IMR-90 (cell line): ENCODE data around the gene RNPEPL1. TPM values are rescaled to one million over a fixed set of nuclear protein-coding genes. Genes with fewer than 3 reads are reported as not detected.

ENCODE experiments used
- ATAC-seq: fragments of 200-7000 bp; cut with Tn5 transposase; 2 replicates; pipeline ENCODE4 v1.9.1; 2020; ENCODE audit warnings: low read depth, mild to moderate bottlenecking, moderate library complexity
- BruUV-seq: library from RNA; stranded (reverse); fragments of 400-500 nt; replicated peaks from 2 replicates; lab custom pipeline; 2021; lab: Mats Ljungman, UMichigan
- CTCF ChIA-PET: fragments of 300-600 bp; formaldehyde crosslinking; extraction: SDS; loops from one replicate; lab custom pipeline; 2021; ENCODE audit warnings: antibody characterized with exemption; lab: Yijun Ruan, JAX
- POLR2A ChIA-PET: fragments of 300-600 bp; sonication (Branson Sonifier 250); formaldehyde crosslinking; loops from one replicate; lab custom pipeline; 2022; ENCODE audit warnings: antibody characterized with exemption; ENCODE audit not compliant: unreplicated experiment; lab: Charles Lee
- DNase-seq: peaks from one replicate; pipeline ENCODE4 v3.0.0; 2013
- H2AFZ ChIP-seq: replicated peaks from 2 replicates; pipeline ENCODE3; 2013; ENCODE audit warnings: low read length, mild to moderate bottlenecking; ENCODE audit not compliant: poor library complexity
- H2AK5ac ChIP-seq: 2 replicates; pipeline ENCODE4 v1.6.1; 2013; ENCODE audit warnings: low read depth, low read length, inconsistent platforms
- H2AK9ac ChIP-seq: replicated peaks from 2 replicates; pipeline ENCODE3; 2013; ENCODE audit warnings: mild to moderate bottlenecking, low read depth, low read length, moderate library complexity; ENCODE audit not compliant: poor library complexity
- H2BK120ac ChIP-seq: 2 replicates; pipeline ENCODE4 v1.6.1; 2013; ENCODE audit warnings: low read depth, low read length, inconsistent platforms
- H2BK15ac ChIP-seq: 3 replicates; pipeline ENCODE4 v1.6.1; 2013; ENCODE audit warnings: low read depth, low read length, inconsistent platforms
- H2BK20ac ChIP-seq: 2 replicates; pipeline ENCODE4 v1.6.1; 2013; ENCODE audit warnings: low read depth, mild to moderate bottlenecking, inconsistent platforms, low read length, moderate library complexity
- H2BK5ac ChIP-seq: 2 replicates; pipeline ENCODE4 v1.6.1; 2013; ENCODE audit warnings: mild to moderate bottlenecking, low read depth, low read length, inconsistent platforms; ENCODE audit not compliant: poor library complexity, severe bottlenecking
- H3K14ac ChIP-seq: replicated peaks from 2 replicates; pipeline ENCODE4 v1.6.1; 2013; ENCODE audit warnings: low read depth, low read length, inconsistent platforms
- H3K18ac ChIP-seq: 2 replicates; pipeline ENCODE4 v1.6.1; 2013; ENCODE audit warnings: low read depth, low read length, control low read depth
- H3K23ac ChIP-seq: 2 replicates; pipeline ENCODE4 v1.6.1; 2013; ENCODE audit warnings: low read depth, low read length, inconsistent platforms
- H3K27ac ChIP-seq: 2 replicates; pipeline ENCODE4 v1.5.1; 2013; ENCODE audit warnings: mild to moderate bottlenecking, control low read depth, low read length; ENCODE audit not compliant: insufficient read depth
- H3K27me3 ChIP-seq: 2 replicates; pipeline ENCODE4 v1.6.1; 2013; ENCODE audit warnings: low read length; ENCODE audit not compliant: control insufficient read depth, insufficient read depth
- H3K36me3 ChIP-seq: 2 replicates; pipeline ENCODE4 v1.6.1; 2013; ENCODE audit warnings: low read length, mixed read lengths; ENCODE audit not compliant: control insufficient read depth, insufficient read depth
- H3K4ac ChIP-seq: 2 replicates; pipeline ENCODE4 v1.6.1; 2013; ENCODE audit warnings: low read depth, low read length, inconsistent platforms
- H3K4me1 ChIP-seq: 2 replicates; pipeline ENCODE4 v1.6.1; 2013; ENCODE audit warnings: low read length, mixed read lengths; ENCODE audit not compliant: control insufficient read depth, insufficient read depth
- H3K4me2 ChIP-seq: 2 replicates; pipeline ENCODE4 v1.6.1; 2013; ENCODE audit warnings: low read depth, mild to moderate bottlenecking, control low read depth, low read length, moderate library complexity
- H3K4me3 ChIP-seq: 2 replicates; pipeline ENCODE4 v1.5.1; 2013; ENCODE audit warnings: low read depth, mild to moderate bottlenecking, control low read depth, low read length, moderate library complexity; ENCODE audit not compliant: insufficient read depth
- H3K56ac ChIP-seq: 2 replicates; pipeline ENCODE4 v1.6.1; 2013; ENCODE audit warnings: low read length, inconsistent platforms; ENCODE audit not compliant: insufficient read depth; ENCODE audit errors: extremely low read depth
- H3K79me1 ChIP-seq, 2 experiments: 2 replicates each; pipeline ENCODE4 v1.6.1; 2013; ENCODE audit warnings: low read length in 2 of 2, inconsistent platforms in 1 of 2, low read depth in 1 of 2
- H3K9ac ChIP-seq: 2 replicates; pipeline ENCODE4 v1.6.1; 2013; ENCODE audit warnings: low read depth, low read length, control low read depth
- H3K9me1 ChIP-seq: 2 replicates; pipeline ENCODE4 v1.6.1; 2013; ENCODE audit warnings: low read length, inconsistent platforms; ENCODE audit not compliant: insufficient read depth
- H3K9me3 ChIP-seq: 2 replicates; pipeline ENCODE4 v1.6.1; 2013; ENCODE audit warnings: low read length; ENCODE audit not compliant: control insufficient read depth, insufficient read depth
- H4K20me1 ChIP-seq: 2 replicates; pipeline ENCODE4 v1.6.1; 2013; ENCODE audit warnings: low read length, inconsistent platforms; ENCODE audit not compliant: insufficient read depth
- H4K5ac ChIP-seq: 2 replicates; pipeline ENCODE4 v1.6.1; 2013; ENCODE audit warnings: mild to moderate bottlenecking, low read depth, low read length, control low read depth
- H4K8ac ChIP-seq, 2 experiments: 2 replicates each; pipeline ENCODE4 v1.6.1; 2013; ENCODE audit warnings: low read depth in 2 of 2, low read length in 2 of 2, control low read depth in 1 of 2, inconsistent platforms in 1 of 2
- H4K91ac ChIP-seq: 2 replicates; pipeline ENCODE4 v1.6.1; 2013; ENCODE audit warnings: low read depth, low read length, inconsistent platforms; ENCODE audit not compliant: insufficient read depth
- CEBPB ChIP-seq: IDR thresholded peaks from 2 replicates; pipeline ENCODE4 v1.6.1; 2012; ENCODE audit warnings: low read depth, low read length, improper control_type of control experiment
- CTCF ChIP-seq: conservative IDR thresholded peaks from 2 replicates; pipeline ENCODE4 v1.5.1; 2012; ENCODE audit warnings: mild to moderate bottlenecking, low read depth, low read length, improper control_type of control experiment
- FOS ChIP-seq: fragments of 150-350 bp; IDR thresholded peaks from 2 replicates; pipeline ENCODE4 v1.6.1; 2016; ENCODE audit warnings: low read depth, low read length
- MAZ ChIP-seq: IDR thresholded peaks from 2 replicates; pipeline ENCODE4 v1.6.1; 2012; ENCODE audit warnings: low read depth, mild to moderate bottlenecking, low read length, improper control_type of control experiment, moderate library complexity, borderline replicate concordance
- NFE2L2 ChIP-seq: fragments of 150-350 bp; IDR thresholded peaks from 2 replicates; pipeline ENCODE4 v1.6.1; 2016; ENCODE audit warnings: low read depth, mild to moderate bottlenecking, low read length
- POLR2A ChIP-seq: IDR thresholded peaks from 2 replicates; pipeline ENCODE4 v1.6.1; 2012; ENCODE audit warnings: mild to moderate bottlenecking, low read depth, low read length
- RAD21 ChIP-seq: IDR thresholded peaks from 2 replicates; pipeline ENCODE4 v1.6.1; 2012; ENCODE audit warnings: low read length, improper control_type of control experiment
- RCOR1 ChIP-seq: IDR thresholded peaks from 2 replicates; pipeline ENCODE4 v1.6.1; 2012; ENCODE audit warnings: mild to moderate bottlenecking, low read length, improper control_type of control experiment; ENCODE audit not compliant: insufficient replicate concordance
- RFX5 ChIP-seq: IDR thresholded peaks from 2 replicates; pipeline ENCODE4 v1.8.0; 2012; ENCODE audit warnings: low read depth, mild to moderate bottlenecking, low read length, moderate library complexity
- SMC3 ChIP-seq: fragments of 150-350 bp; IDR thresholded peaks from 2 replicates; pipeline ENCODE4 v1.6.1; 2016; ENCODE audit warnings: low read depth, mild to moderate bottlenecking, antibody characterized with exemption, low read length, moderate library complexity
- USF2 ChIP-seq: fragments of 150-350 bp; IDR thresholded peaks from 2 replicates; pipeline ENCODE4 v1.6.1; 2017; ENCODE audit warnings: mild to moderate bottlenecking, antibody characterized with exemption, low read length, low read depth
- WGBS, 2 experiments: methylation state at CpG; one replicate each; pipeline versions ENCODE4 v1.1.5 to v1.1.7; 2013; ENCODE audit warnings: missing lambda C conversion rate in 2 of 2; ENCODE audit not compliant: insufficient read length in 1 of 2; ENCODE audit errors: extremely low coverage in 2 of 2; 5-methylcytosine and 5-hydroxymethylcytosine counted together
- dilution Hi-C: fragments of 300-500 bp; cut with HindIII; formaldehyde crosslinking; loops from one replicate; pipeline ENCODE4 v1.14.3; 2018; ENCODE audit warnings: low sequenced_read_pairs; ENCODE audit not compliant: unreplicated experiment
- in situ Hi-C: fragments of 300-500 bp; cut with MboI; formaldehyde crosslinking; loops from 3 replicates; pipeline ENCODE4 v1.14.3; 2019; ENCODE audit warnings: low sequenced_read_pairs, inconsistent platforms, mixed read lengths
- intact Hi-C: fragments of 100-400 bp; cut with micrococcal nuclease; formaldehyde crosslinking; loops from 2 replicates; pipeline ENCODE4 v1.10.0; 2022
- polyA plus RNA-seq, 3 experiments: library from polyadenylated mRNA; depleted of rRNA; stranded (reverse); fragments of >200 nt; gene quantifications; 2 replicates each; pipeline ENCODE4 v1.2.3, GENCODE V29; 2012; ENCODE audit warnings: low replicate concordance in 1 of 3
- total RNA-seq: library from RNA; depleted of rRNA; stranded (reverse); fragments of >200 nt; gene quantifications from 2 replicates; pipeline ENCODE4 v1.2.3, GENCODE V29; 2012

The RNPEPL1 gene
- total and polyA plus RNA-seq, 2 of the 4 experiments (the other 2 are of a cell fraction), result 3.8 to 18.7 TPM

DNA sequence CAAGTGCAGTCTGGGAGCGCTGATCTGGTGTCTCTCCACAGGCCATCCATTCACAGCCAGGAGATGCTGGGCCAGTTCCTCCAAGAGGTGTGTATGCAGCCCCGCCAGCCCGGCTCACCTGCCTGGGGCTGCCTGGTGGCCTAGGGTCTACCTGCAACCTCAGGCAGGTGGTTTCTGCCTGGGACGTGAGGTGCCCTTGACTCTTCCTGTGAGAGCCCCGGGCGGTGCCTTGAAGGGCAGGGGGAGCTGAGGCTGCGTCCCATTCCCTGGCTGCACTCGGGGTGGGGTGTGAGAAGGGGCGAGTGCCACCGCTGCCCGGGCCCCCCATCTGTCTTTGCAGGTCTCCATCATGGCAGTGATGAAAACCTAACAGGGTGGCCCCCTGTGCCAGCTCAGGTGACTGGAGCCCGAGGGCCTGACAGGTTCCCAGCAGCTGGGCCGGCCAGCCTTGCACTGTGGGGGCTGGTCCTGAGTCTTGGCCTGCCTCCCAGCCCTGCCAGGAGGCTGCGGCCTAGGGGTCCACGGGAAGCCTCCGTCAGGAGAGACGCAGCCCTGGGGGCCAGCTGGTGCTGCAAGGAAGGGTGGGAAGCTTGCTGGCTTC is 30.1 kb downstream of the RNPEPL1 start:
- Histone ChIP-seq H2AK9ac (no peak overlapping the region), H3K27ac (no peak overlapping the region), H2BK5ac (no peak overlapping the region), H3K4me3 (no peak overlapping the region), H3K79me1 (peaks cover 0 to 7% of the 10 kb centered on the region in 2 experiments; a peak in 1 of 4 replicates), H3K4me1 (no peaks in the 10 kb centered on the region), H2AK5ac (no peak overlapping the region), H3K14ac (no peak overlapping the region), H3K36me3 (peaks cover 21% of the 10 kb centered on the region), H4K20me1 (no peaks in the 10 kb centered on the region; the same call in 1 of the 2 replicates), H3K9ac (no peak overlapping the region), H3K23ac (no peak overlapping the region), H2AFZ (no peak overlapping the region), H3K4ac (no peak overlapping the region), H4K91ac (no peak overlapping the region), H3K18ac (no peak overlapping the region), H3K27me3 (no peaks in the 10 kb centered on the region), H3K9me3 (no peaks in the 10 kb centered on the region), H2BK15ac (no peak overlapping the region), H4K5ac (no peak overlapping the region), H2BK20ac (no peak overlapping the region), H3K56ac (no peak overlapping the region), H3K4me2 (no peak overlapping the region), H3K9me1 (no peaks in the 10 kb centered on the region), H4K8ac (no peak overlapping the region), H2BK120ac (no peak overlapping the region)
- DNase-seq, result no peak
- dilution Hi-C loops (no loop called here), in situ Hi-C loops (no loop called here), intact Hi-C loops (no loop called here)
- BruUV-seq, result no TSS peak
- no peak for ATAC-seq
- no peak for TF ChIP-seq RAD21
- no peak for TF ChIP-seq MAZ
- TF ChIP-seq RCOR1, result no peak
- TF ChIP-seq FOS, result no peak
- no peak for TF ChIP-seq SMC3
- no peak for TF ChIP-seq USF2
- TF ChIP-seq CTCF, result no peak
- no peak for TF ChIP-seq CEBPB
- no peak for TF ChIP-seq NFE2L2
- TF ChIP-seq RFX5, result no peak
- no peak for TF ChIP-seq POLR2A
- 98% methylated on average over 9 of the region's 17 CpGs; no CpG with 5 or more reads in 1 of the 2 experiments for WGBS, 2 experiments
- CTCF ChIA-PET, result no interaction called here
- POLR2A ChIA-PET, result no interaction called here
